Measurements from ENCODE around the gene TBX18.

- TF ChIP-seq, protein P1, sequence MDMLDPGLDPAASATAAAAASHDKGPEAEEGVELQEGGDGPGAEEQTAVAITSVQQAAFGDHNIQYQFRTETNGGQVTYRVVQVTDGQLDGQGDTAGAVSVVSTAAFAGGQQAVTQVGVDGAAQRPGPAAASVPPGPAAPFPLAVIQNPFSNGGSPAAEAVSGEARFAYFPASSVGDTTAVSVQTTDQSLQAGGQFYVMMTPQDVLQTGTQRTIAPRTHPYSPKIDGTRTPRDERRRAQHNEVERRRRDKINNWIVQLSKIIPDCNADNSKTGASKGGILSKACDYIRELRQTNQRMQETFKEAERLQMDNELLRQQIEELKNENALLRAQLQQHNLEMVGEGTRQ (CRISPR knock-in tag; IDR thresholded peaks at IDR 0.05) = no peak
- TF ChIP-seq CTCF (IDR thresholded peaks at IDR 0.05) (no peak), ATF6 (CRISPR knock-in tag; IDR thresholded peaks at IDR 0.05) (no peak), NR3C1 (CRISPR knock-in tag; conservative IDR thresholded peaks at IDR 0.05; ENCODE audit: low read depth) (no peak), ATF2 (CRISPR knock-in tag; IDR thresholded peaks at IDR 0.05; ENCODE audit: borderline replicate concordance, low read depth) (no peak)
- TF ChIP-seq, protein P2, sequence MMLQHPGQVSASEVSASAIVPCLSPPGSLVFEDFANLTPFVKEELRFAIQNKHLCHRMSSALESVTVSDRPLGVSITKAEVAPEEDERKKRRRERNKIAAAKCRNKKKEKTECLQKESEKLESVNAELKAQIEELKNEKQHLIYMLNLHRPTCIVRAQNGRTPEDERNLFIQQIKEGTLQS (CRISPR knock-in tag; conservative IDR thresholded peaks at IDR 0.05) = no peak
Measured at GRCh38 chr6:84696166-84696565, 68.2 kb downstream of the TBX18 start.

Data from WTC11 (cell line).